HG03039 (cell line): ENCODE data around the gene OXSR1.
A peak's percentile ranks its signal among the peaks of the same experiment; 100 is the strongest.
"Not testable (repeated sequence)": the region's sequence is repeated elsewhere in the genome, so short reads cannot be mapped to it uniquely, and the experiment has no call there.

Experiments used
- ATAC-seq: cut with Tn5 transposase; IDR thresholded peaks from one replicate; pipeline ENCODE4 v1.9.1; 2021; ENCODE audit warnings: mild to moderate bottlenecking, moderate library complexity; ENCODE audit not compliant: unreplicated experiment

Gene OXSR1

GRCh38 chr3:38127611-38128302 is 37.6 kb upstream of the OXSR1 start:
- ATAC-seq, result no peak

GRCh38 chr3:38128303-38128655 is 37.1 kb upstream of the OXSR1 start:
- ATAC-seq, result no peak

- no peak for ATAC-seq
Measured at GRCh38 chr3:38129058-38129457, 36.3 kb upstream of the OXSR1 start.

GRCh38 chr3:38130631-38131065 is 34.7 kb upstream of the OXSR1 start:
- no peak for ATAC-seq

- ATAC-seq, result no peak
Measured at GRCh38 chr3:38131621-38132369, 33.5 kb upstream of the OXSR1 start.

- no peak for ATAC-seq
Measured at GRCh38 chr3:38133209-38133556, 32.2 kb upstream of the OXSR1 start.

GRCh38 chr3:38133557-38134405 is 31.6 kb upstream of the OXSR1 start:
- no peak for ATAC-seq

GRCh38 chr3:38134517-38135143 is 30.7 kb upstream of the OXSR1 start:
- ATAC-seq, result not testable (repeated sequence)

GRCh38 chr3:38135621-38136277 is 29.6 kb upstream of the OXSR1 start:
- not testable (repeated sequence) for ATAC-seq

- ATAC-seq, result no peak
Measured at GRCh38 chr3:38136393-38136776, 29.0 kb upstream of the OXSR1 start.

GRCh38 chr3:38136777-38137614 is 28.3 kb upstream of the OXSR1 start, which contains the start of gene ACAA1:
TSS of gene ACAA1 (minus strand) at chr3:38137127. CDS start at chr3:38137035, 92 bp downstream.
- ATAC-seq, result peak; percentile 87

GRCh38 chr3:38137615-38138348 is 27.6 kb upstream of the OXSR1 start:
- ATAC-seq, result no peak

GRCh38 chr3:38138349-38139190 is 26.8 kb upstream of the OXSR1 start, which contains the start of gene MYD88:
TSS of gene MYD88 (plus strand) at chr3:38138661. CDS start at chr3:38138701, 40 bp downstream.
- ATAC-seq, result peak; percentile 42

GRCh38 chr3:38139191-38139590 is 26.1 kb upstream of the OXSR1 start:
- ATAC-seq, result no peak

GRCh38 chr3:38139652-38140051 is 25.7 kb upstream of the OXSR1 start:
- ATAC-seq, result no peak

- no peak for ATAC-seq
Measured at GRCh38 chr3:38140326-38141172, 24.8 kb upstream of the OXSR1 start.
